HepG2 (cell line): ENCODE data around the gene FAM43B. TPM values are rescaled to one million over a fixed set of nuclear protein-coding genes. Genes with fewer than 3 reads are reported as not detected.
A peak's percentile ranks its signal among the peaks of the same experiment; 100 is the strongest.

Experiments
- ATAC-seq: fragments of 200-7000 bp; cut with Tn5 transposase; 3 replicates; pipeline ENCODE4 v1.9.1; 2020; ENCODE audit warnings: mild to moderate bottlenecking, moderate library complexity
- BruUV-seq: library from RNA; stranded (reverse); fragments of 400-500 nt; replicated peaks from 2 replicates; lab custom pipeline; 2021; lab: Mats Ljungman, UMichigan
- CTCF ChIA-PET: fragments of 300-600 bp; formaldehyde crosslinking; extraction: SDS; loops from one replicate; lab custom pipeline; 2021; ENCODE audit warnings: low total read pairs, inconsistent platforms, low intra/inter-chr PET ratio; lab: Yijun Ruan, JAX
- POLR2A ChIA-PET: fragments of 350-600 bp; sonication (Branson Sonifier 250); formaldehyde crosslinking; loops from one replicate; lab custom pipeline; 2020; ENCODE audit warnings: antibody characterized with exemption, inconsistent platforms; lab: Yijun Ruan, JAX
- DNase-seq: peaks from one replicate; pipeline ENCODE4 v3.0.0-alpha.2; 2015; ENCODE audit warnings: low spot score
- FAIRE-seq: peaks from 3 replicates; lab custom pipeline; 2011; peaks lifted over from hg19 to GRCh38; lab: Jason Lieb, UNC
- H2AFZ ChIP-seq: one replicate; pipeline ENCODE4 v1.6.1; 2011; ENCODE audit warnings: low read length, inconsistent platforms
- H3K27ac ChIP-seq: fragments of 300-600 bp; 3 replicates; pipeline ENCODE4 v1.8.0; 2011; ENCODE audit warnings: mixed run types, mild to moderate bottlenecking, mixed read lengths, low read length, inconsistent platforms; ENCODE audit not compliant: insufficient read depth; ENCODE audit errors: extremely low read length
- H3K27me3 ChIP-seq, 2 experiments: fragments of 200-600 bp in 1 of 2; 2 replicates in 1 of 2; 3 replicates in 1 of 2; pipeline versions ENCODE4 v1.6.0 to v1.8.0; 2011; ENCODE audit warnings: low read length in 2 of 2, mild to moderate bottlenecking in 2 of 2, moderate library complexity in 2 of 2, inconsistent platforms in 1 of 2; ENCODE audit not compliant: insufficient read depth in 2 of 2, control insufficient read depth in 1 of 2
- H3K36me3 ChIP-seq, 2 experiments: fragments of 200-600 bp in 1 of 2; replicated peaks in 1 of 2; 2 replicates in 1 of 2; 3 replicates in 1 of 2; pipeline versions ENCODE4 v1.5.1 to v1.8.0; 2011; ENCODE audit warnings: low read length in 2 of 2, inconsistent platforms in 1 of 2; ENCODE audit not compliant: insufficient read depth in 2 of 2, control insufficient read depth in 1 of 2
- H3K4me1 ChIP-seq: 2 replicates; pipeline ENCODE4 v1.5.1; 2012; ENCODE audit warnings: low read length, inconsistent platforms; ENCODE audit not compliant: insufficient read depth
- H3K4me2 ChIP-seq: 2 replicates; pipeline ENCODE4 v1.6.0; 2011; ENCODE audit warnings: low read depth, low read length, inconsistent platforms
- H3K4me3 ChIP-seq, 3 experiments: fragments of 200-600 bp in 1 of 3; sonication (generic), shearing (Covaris generic) in 1 of 3; replicated peaks in 1 of 3; 2 replicates each; pipeline ENCODE4 v1.5.1; 2011 to 2016; ENCODE audit warnings: low read length in 3 of 3, inconsistent platforms in 2 of 3, low read depth in 2 of 3, mild to moderate bottlenecking in 2 of 3, control low read depth in 1 of 3, mixed read lengths in 1 of 3; ENCODE audit not compliant: insufficient read depth in 1 of 3
- H3K79me2 ChIP-seq: one replicate; pipeline ENCODE4 v1.6.1; 2011; ENCODE audit warnings: low read length, inconsistent platforms; ENCODE audit not compliant: insufficient read depth
- H3K9ac ChIP-seq: 2 replicates; pipeline ENCODE4 v1.6.0; 2011; ENCODE audit warnings: mild to moderate bottlenecking, low read depth, low read length, inconsistent platforms; ENCODE audit not compliant: insufficient read depth
- H3K9me3 ChIP-seq: 2 replicates; pipeline ENCODE4 v1.5.1; 2012; ENCODE audit warnings: mild to moderate bottlenecking, low read length
- H4K20me1 ChIP-seq: 2 replicates; pipeline ENCODE4 v1.6.0; 2011; ENCODE audit warnings: inconsistent platforms, mild to moderate bottlenecking, low read length, moderate library complexity; ENCODE audit not compliant: insufficient read depth
- ASH2L ChIP-seq: fragments of 300-600, 200-600 bp; sonication (generic); IDR thresholded peaks from 2 replicates; pipeline ENCODE4 v1.7.0; 2017; ENCODE audit warnings: low read depth, mild to moderate bottlenecking, moderate library complexity, mixed read lengths, low read length; ENCODE audit not compliant: insufficient read length
- CEBPZ ChIP-seq: IDR thresholded peaks from 2 replicates; pipeline ENCODE4 v1.6.1; 2012; ENCODE audit warnings: low read length, improper control_type of control experiment
- FOSL2 ChIP-seq: sonication (generic); formaldehyde crosslinking; IDR thresholded peaks from 2 replicates; pipeline ENCODE4 v1.4.0; 2020; ENCODE audit warnings: missing genetic modification reagents
- FOXC1 ChIP-seq: sonication (generic); formaldehyde crosslinking; IDR thresholded peaks from 2 replicates; pipeline ENCODE4 v1.8.0; 2022; ENCODE audit warnings: mild to moderate bottlenecking, missing genetic modification reagents, borderline replicate concordance
- HDAC1 ChIP-seq: sonication (generic); formaldehyde crosslinking; IDR thresholded peaks from 2 replicates; pipeline ENCODE4 v1.5.1; 2020; ENCODE audit warnings: mild to moderate bottlenecking, missing genetic modification reagents
- NFYB ChIP-seq: sonication (generic); formaldehyde crosslinking; IDR thresholded peaks from 2 replicates; pipeline ENCODE4 v1.4.0; 2020; ENCODE audit warnings: missing genetic modification reagents
- NFYC ChIP-seq: IDR thresholded peaks from 2 replicates; pipeline ENCODE4 v1.6.1; 2016; ENCODE audit warnings: missing genetic modification reagents, missing compliant biosample characterization
- RFX3 ChIP-seq: IDR thresholded peaks from 2 replicates; pipeline ENCODE4 v1.6.1; 2016; ENCODE audit warnings: missing biosample characterization, missing genetic modification reagents
- SOX13 ChIP-seq, 3 experiments: fragments of 450-650 bp in 1 of 3; sonication (generic) in 1 of 3; formaldehyde crosslinking in 1 of 3; IDR thresholded peaks in 2 of 3; conservative IDR thresholded peaks in 1 of 3; 2 replicates each; pipeline versions ENCODE4 v1.5.0 to v1.6.1; 2016 to 2020; ENCODE audit warnings: antibody characterized with exemption in 1 of 3, mild to moderate bottlenecking in 1 of 3, missing compliant biosample characterization in 1 of 3, missing genetic modification reagents in 1 of 3, moderate library complexity in 1 of 3
- THAP11 ChIP-seq: IDR thresholded peaks from 2 replicates; pipeline ENCODE4 v1.6.1; 2016; ENCODE audit warnings: missing biosample characterization, missing genetic modification reagents
- ZFP90 ChIP-seq: sonication (generic); formaldehyde crosslinking; IDR thresholded peaks from 2 replicates; pipeline ENCODE4 v1.8.0; 2022; ENCODE audit warnings: missing genetic modification reagents, mild to moderate bottlenecking, inconsistent platforms, borderline replicate concordance
- ZNF724P ChIP-seq: sonication (generic); formaldehyde crosslinking; IDR thresholded peaks from 2 replicates; pipeline ENCODE4 v1.8.0; 2022; ENCODE audit warnings: missing genetic modification reagents, borderline replicate concordance
- WGBS: methylation state at CpG from one replicate; pipeline ENCODE4 v1.1.6; 2017; ENCODE audit warnings: low lambda C conversion rate; 5-methylcytosine and 5-hydroxymethylcytosine counted together
- in situ Hi-C: cut with HindIII; loops from 2 replicates; pipeline ENCODE4 v1.10.0; 2017; ENCODE audit warnings: low pct_unique_long_range_greater_than_20kb; ENCODE audit not compliant: extremely low pct_ligation_motif_present
- intact Hi-C: fragments of 100-400 bp; cut with micrococcal nuclease; formaldehyde crosslinking; loops from one replicate; pipeline ENCODE4 v1.10.0; 2022; ENCODE audit not compliant: unreplicated experiment
- polyA plus RNA-seq, 8 experiments: library from polyadenylated mRNA; depleted of rRNA in 3 of 8; stranded (reverse) in 7 of 8; unstranded in 1 of 8; fragments of >200 nt; fragmentation: Illumina TruSeq in 4 of 8; extraction: Trizol in 4 of 8; gene quantifications; 2 replicates each; pipeline versions ENCODE4 v1.2.1 to v1.2.3, GENCODE V29; 2011 to 2016; ENCODE audit warnings: low read depth in 4 of 8, missing spikeins in 1 of 8, mixed read lengths in 1 of 8; ENCODE audit not compliant: insufficient read depth in 1 of 8
- total RNA-seq, 5 experiments: library from RNA; depleted of rRNA; stranded (reverse); fragments of >200 nt; fragmentation: Illumina TruSeq; extraction: Trizol; gene quantifications; 2 replicates each; pipeline ENCODE4 v1.2.3, GENCODE V29; 2016; ENCODE audit warnings: low read depth in 1 of 5
- TF ChIP-seq, protein P1 (sequence below): sonication (generic); formaldehyde crosslinking; IDR thresholded peaks from 2 replicates; pipeline ENCODE4; 2020; ENCODE audit warnings: missing genetic modification reagents, mild to moderate bottlenecking, borderline replicate concordance

The FAM43B gene
- total and polyA plus RNA-seq, 2 of the 13 experiments (the other 11 are each of a cell fraction or from before 2014, with no cell fraction given) = 0.63 to 3.7 TPM

GRCh38 chr1:20603504-20604464, 51.4 kb downstream of the FAM43B start:
- Histone ChIP-seq H3K4me3 (no peak overlapping the region), H3K4me2 (peak overlapping the region; percentile 20; the same call in 1 of the 2 replicates), H3K79me2 (no peaks in the 10 kb centered on the region), H2AFZ (no peak overlapping the region), H3K27me3 (no peaks in the 10 kb centered on the region), H3K36me3 (no peaks in the 10 kb centered on the region), H4K20me1 (no peaks in the 10 kb centered on the region), H3K27ac (no peak overlapping the region), H3K9ac (no peak overlapping the region), H3K4me1 (peaks cover 32% of the 10 kb centered on the region), H3K9me3 (no peaks in the 10 kb centered on the region)
- WGBS = 34% methylated on average over 9 of the region's 9 CpGs
- BruUV-seq = no TSS peak
- intact Hi-C loops (no loop called here), in situ Hi-C loops (no loop called here)
- DNase-seq (peak; percentile 40), FAIRE-seq (no peak), ATAC-seq (peak; percentile 48)
- POLR2A ChIA-PET = interaction anchor here (1.0 to 2.0 kb wide), 3 partner anchors 10 to 52 kb away, joined by 3 to 5 read pairs (median 5); no protein-coding TSS in a partner anchor
- CTCF ChIA-PET = no interaction called here
- TF ChIP-seq HDAC1 (CRISPR knock-in tag) (no peak), CEBPZ (no peak), ZNF724P (CRISPR knock-in tag) (no peak), RFX3 (CRISPR knock-in tag) (no peak), SOX13 (IDR thresholded peaks at IDR 0.05) (no peak), SOX13 (CRISPR knock-in tag; conservative IDR thresholded peaks at IDR 0.05 in 1 of 2, IDR thresholded peaks at IDR 0.05 in 1 of 2) (0 out of 4 replicates have a peak, but pooled peaks of 1 of the 2 experiments have one; percentile 6), ZFP90 (CRISPR knock-in tag) (no peak), THAP11 (peak; percentile 47; the same call in 1 of the 2 replicates), NFYC (peak; percentile 47; the same call in 1 of the 2 replicates), NFYB (CRISPR knock-in tag) (peak; percentile 37; the same call in 1 of the 2 replicates), FOSL2 (peak; percentile 66), ASH2L (no peak), FOXC1 (CRISPR knock-in tag) (no peak)
- TF ChIP-seq, protein P1, sequence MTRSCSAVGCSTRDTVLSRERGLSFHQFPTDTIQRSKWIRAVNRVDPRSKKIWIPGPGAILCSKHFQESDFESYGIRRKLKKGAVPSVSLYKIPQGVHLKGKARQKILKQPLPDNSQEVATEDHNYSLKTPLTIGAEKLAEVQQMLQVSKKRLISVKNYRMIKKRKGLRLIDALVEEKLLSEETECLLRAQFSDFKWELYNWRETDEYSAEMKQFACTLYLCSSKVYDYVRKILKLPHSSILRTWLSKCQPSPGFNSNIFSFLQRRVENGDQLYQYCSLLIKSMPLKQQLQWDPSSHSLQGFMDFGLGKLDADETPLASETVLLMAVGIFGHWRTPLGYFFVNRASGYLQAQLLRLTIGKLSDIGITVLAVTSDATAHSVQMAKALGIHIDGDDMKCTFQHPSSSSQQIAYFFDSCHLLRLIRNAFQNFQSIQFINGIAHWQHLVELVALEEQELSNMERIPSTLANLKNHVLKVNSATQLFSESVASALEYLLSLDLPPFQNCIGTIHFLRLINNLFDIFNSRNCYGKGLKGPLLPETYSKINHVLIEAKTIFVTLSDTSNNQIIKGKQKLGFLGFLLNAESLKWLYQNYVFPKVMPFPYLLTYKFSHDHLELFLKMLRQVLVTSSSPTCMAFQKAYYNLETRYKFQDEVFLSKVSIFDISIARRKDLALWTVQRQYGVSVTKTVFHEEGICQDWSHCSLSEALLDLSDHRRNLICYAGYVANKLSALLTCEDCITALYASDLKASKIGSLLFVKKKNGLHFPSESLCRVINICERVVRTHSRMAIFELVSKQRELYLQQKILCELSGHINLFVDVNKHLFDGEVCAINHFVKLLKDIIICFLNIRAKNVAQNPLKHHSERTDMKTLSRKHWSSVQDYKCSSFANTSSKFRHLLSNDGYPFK (CRISPR knock-in tag) = peak; percentile 51; the same call in 1 of the 2 replicates
